GM23248 (cell line): ENCODE results near the gene HDAC2. TPM values are rescaled to one million over a fixed set of nuclear protein-coding genes. Genes with fewer than 3 reads are reported as not detected.

Experiments used
- DNase-seq: peaks from one replicate; pipeline ENCODE4 v3.0.0-alpha.2; 2015
- H2AFZ ChIP-seq: fragments of 200-600 bp; sonication (generic); 2 replicates; pipeline ENCODE4 v1.6.1; 2016; ENCODE audit warnings: antibody characterized with exemption
- H3F3A ChIP-seq: fragments of 200-600 bp; sonication (generic); 2 replicates; pipeline ENCODE4 v1.6.1; 2016; ENCODE audit warnings: mild to moderate bottlenecking, antibody characterized with exemption, mixed run types; ENCODE audit not compliant: insufficient read depth
- H3K27ac ChIP-seq: fragments of 200-600 bp; sonication (generic); 2 replicates; pipeline ENCODE4 v1.5.1; 2016; ENCODE audit warnings: mild to moderate bottlenecking
- H3K27me3 ChIP-seq: fragments of 200-600 bp; sonication (generic); replicated peaks from 2 replicates; pipeline ENCODE4 v1.6.1; 2016; ENCODE audit warnings: mild to moderate bottlenecking; ENCODE audit not compliant: insufficient read depth
- H3K36me3 ChIP-seq: fragments of 200-600 bp; sonication (generic); 2 replicates; pipeline ENCODE4 v1.6.1; 2016; ENCODE audit warnings: low read depth, mild to moderate bottlenecking
- H3K4me1 ChIP-seq: fragments of 200-600 bp; sonication (generic); 2 replicates; pipeline ENCODE4 v1.6.1; 2016; ENCODE audit warnings: mild to moderate bottlenecking; ENCODE audit not compliant: insufficient read depth
- H3K4me2 ChIP-seq: fragments of 200-600 bp; sonication (generic); one replicate; pipeline ENCODE4 v1.6.1; 2016; ENCODE audit warnings: mild to moderate bottlenecking; ENCODE audit not compliant: unreplicated experiment
- H3K4me3 ChIP-seq: fragments of 200-600 bp; sonication (generic); 2 replicates; pipeline ENCODE4 v1.5.1; 2016; ENCODE audit warnings: mild to moderate bottlenecking
- H3K79me2 ChIP-seq: fragments of 200-600 bp; sonication (generic); 2 replicates; pipeline ENCODE4 v1.6.1; 2016; ENCODE audit warnings: mild to moderate bottlenecking; ENCODE audit not compliant: insufficient read depth
- H3K9ac ChIP-seq: fragments of 200-600 bp; sonication (generic); 2 replicates; pipeline ENCODE4 v1.6.1; 2016; ENCODE audit warnings: mild to moderate bottlenecking
- H3K9me2 ChIP-seq: fragments of 200-600 bp; sonication (generic); 2 replicates; pipeline ENCODE4 v1.6.1; 2016; ENCODE audit warnings: mixed run types, mild to moderate bottlenecking, moderate library complexity; ENCODE audit not compliant: insufficient read depth
- H3K9me3 ChIP-seq: fragments of 200-600 bp; sonication (generic); one replicate; pipeline ENCODE4 v1.6.1; 2017; ENCODE audit warnings: low read depth
- H4K20me1 ChIP-seq: fragments of 200-600 bp; sonication (generic); 2 replicates; pipeline ENCODE4 v1.6.0; 2016; ENCODE audit not compliant: insufficient read depth
- EZH2 ChIP-seq: fragments of 200-600 bp; sonication (generic); IDR thresholded peaks from 2 replicates; pipeline ENCODE4 v1.6.1; 2018; ENCODE audit warnings: antibody characterized with exemption, mild to moderate bottlenecking; ENCODE audit not compliant: insufficient read depth, poor library complexity, severe bottlenecking
- EZH2phosphoT487 ChIP-seq: fragments of 200-600 bp; sonication (generic); IDR thresholded peaks from 2 replicates; pipeline ENCODE4 v1.6.1; 2018; ENCODE audit warnings: antibody characterized with exemption, moderate library complexity, mild to moderate bottlenecking, low read depth; ENCODE audit not compliant: insufficient read depth
- WGBS, 2 experiments: methylation state at CpG; one replicate each; pipeline ENCODE4 v1.1.6; 2015 to 2017; ENCODE audit warnings: low lambda C conversion rate in 2 of 2, low coverage in 1 of 2; ENCODE audit errors: missing lambda C conversion rate in 2 of 2; 5-methylcytosine and 5-hydroxymethylcytosine counted together
- in situ Hi-C: fragments of 300-500 bp; cut with MboI; formaldehyde crosslinking; loops from 2 replicates; pipeline ENCODE4 v1.15.0; 2020
- polyA plus RNA-seq: library from polyadenylated mRNA; unstranded; fragments of >200 nt; fragmentation: Nextera tagmentation; extraction: Ambion mirVana; gene quantifications from 2 replicates; pipeline ENCODE4 v1.2.1, GENCODE V29; 2016
- total RNA-seq: library from RNA; depleted of rRNA; stranded (reverse); fragments of >200 nt; shearing (Covaris generic); gene quantifications from 2 replicates; pipeline ENCODE4 v1.2.3, GENCODE V29; 2014

HDAC2 gene
- total and polyA plus RNA-seq, 2 experiments from 2014 or later, result 29.4 to 97.4 TPM

GRCh38 chr6:113971741-113972140, 793 bp upstream of the HDAC2 start:
- Histone ChIP-seq H3K9ac (peak overlapping the region; percentile 93), H2AFZ (peak overlapping the region; percentile 95), H3K4me2 (peak overlapping the region; percentile 88), H3K27me3 (no peaks in the 10 kb centered on the region), H3K9me2 (no peaks in the 10 kb centered on the region), H3K36me3 (no peaks in the 10 kb centered on the region), H3K27ac (peak overlapping the region; percentile 78; the same call in 1 of the 2 replicates), H3K4me1 (peaks cover 14% of the 10 kb centered on the region), H3K4me3 (peak overlapping the region; percentile 95), H4K20me1 (peaks cover 21% of the 10 kb centered on the region; the same call in 1 of the 2 replicates), H3F3A (no peaks in the 10 kb centered on the region), H3K9me3 (no peaks in the 10 kb centered on the region), H3K79me2 (peaks cover 43% of the 10 kb centered on the region)
- in situ Hi-C loops, result no loop called here
- WGBS, 2 experiments, result 44 to 58% methylated on average over 2 of the region's 2 CpGs
- DNase-seq, result peak; percentile 45
- no peak for TF ChIP-seq EZH2phosphoT487

- Histone ChIP-seq H3K36me3 (no peaks in the 10 kb centered on the region), H3K4me3 (peak overlapping the region; percentile 95), H3F3A (no peaks in the 10 kb centered on the region), H2AFZ (peak overlapping the region; percentile 95), H3K79me2 (peaks cover 59% of the 10 kb centered on the region), H3K9ac (peak overlapping the region; percentile 93), H4K20me1 (peaks cover 21% of the 10 kb centered on the region; the same call in 1 of the 2 replicates), H3K9me3 (no peaks in the 10 kb centered on the region), H3K27ac (peak overlapping the region; percentile 78), H3K4me2 (peak overlapping the region; percentile 88), H3K4me1 (peaks cover 14% of the 10 kb centered on the region), H3K27me3 (no peaks in the 10 kb centered on the region), H3K9me2 (no peaks in the 10 kb centered on the region)
- no peak for TF ChIP-seq EZH2
- DNase-seq, result peak; percentile 72
- in situ Hi-C loops, result no loop called here
- 1 to 2% methylated on average over 23 to 51 of the region's 70 CpGs for WGBS, 2 experiments
Measured at GRCh38 chr6:113969888-113970804, 802 bp downstream of the HDAC2 start.

- no peaks in the 10 kb centered on the region for H3K9me3 ChIP-seq
- no peaks in the 10 kb centered on the region for H3K27me3 ChIP-seq
- no peak overlapping the region for H3K27ac ChIP-seq
- peak overlapping the region; percentile 88 for H3K4me2 ChIP-seq
- in situ Hi-C loops, result no loop called here
- H3F3A ChIP-seq, result no peaks in the 10 kb centered on the region
- H3K4me3 ChIP-seq, result peak overlapping the region; percentile 95
- no peak for TF ChIP-seq EZH2phosphoT487
- TF ChIP-seq EZH2, result no peak
- peaks cover 14% of the 10 kb centered on the region for H3K4me1 ChIP-seq
- DNase-seq, result no peak
- H3K36me3 ChIP-seq, result no peaks in the 10 kb centered on the region
- no peak overlapping the region for H2AFZ ChIP-seq
- H4K20me1 ChIP-seq, result peaks cover 33% of the 10 kb centered on the region; the same call in 1 of the 2 replicates
- peak overlapping the region; percentile 93 for H3K9ac ChIP-seq
- H3K79me2 ChIP-seq, result peaks cover 76% of the 10 kb centered on the region
- WGBS, 2 experiments, result 15 to 21% methylated on average over 6 of the region's 6 CpGs
- H3K9me2 ChIP-seq, result no peaks in the 10 kb centered on the region; the same call in 1 of the 2 replicates
Measured at GRCh38 chr6:113968472-113968871, 2.5 kb downstream of the HDAC2 start.

GRCh38 chr6:113967777-113968176, 3.2 kb downstream of the HDAC2 start:
- H2AFZ ChIP-seq, result no peak overlapping the region
- in situ Hi-C loops, result no loop called here

More at GRCh38 chr6:113967777-113968176, 3.2 kb downstream of the HDAC2 start:
- H3K4me2 ChIP-seq, result no peak overlapping the region
- H3K27me3 ChIP-seq, result no peaks in the 10 kb centered on the region
- TF ChIP-seq EZH2, result no peak
- TF ChIP-seq EZH2phosphoT487, result no peak
- peaks cover 83% of the 10 kb centered on the region for H3K79me2 ChIP-seq
- DNase-seq, result no peak
- H3K4me1 ChIP-seq, result peaks cover 14% of the 10 kb centered on the region
- no peaks in the 10 kb centered on the region for H3K36me3 ChIP-seq
- 42 to 48% methylated on average over 3 of the region's 3 CpGs for WGBS, 2 experiments
- H3K27ac ChIP-seq, result no peak overlapping the region
- no peaks in the 10 kb centered on the region for H3K9me3 ChIP-seq
- H3K4me3 ChIP-seq, result no peak overlapping the region
- no peaks in the 10 kb centered on the region for H3F3A ChIP-seq
- peaks cover 33% of the 10 kb centered on the region; the same call in 1 of the 2 replicates for H4K20me1 ChIP-seq
- no peaks in the 10 kb centered on the region; the same call in 1 of the 2 replicates for H3K9me2 ChIP-seq
- H3K9ac ChIP-seq, result no peak overlapping the region
